Middle frontal gyrus (tissue), 1 donor: Measurements from ENCODE around the gene NOTCH2NLA.
"Not testable (repeated sequence)": the region's sequence is repeated elsewhere in the genome, so short reads cannot be mapped to it uniquely, and the experiment has no call there.

Experiments used
- DNase-seq: peaks from one replicate; pipeline ENCODE4 v3.0.0-alpha.2; 2015; ENCODE audit warnings: low spot score; ENCODE audit errors: extremely low spot score

Gene NOTCH2NLA

DNA sequence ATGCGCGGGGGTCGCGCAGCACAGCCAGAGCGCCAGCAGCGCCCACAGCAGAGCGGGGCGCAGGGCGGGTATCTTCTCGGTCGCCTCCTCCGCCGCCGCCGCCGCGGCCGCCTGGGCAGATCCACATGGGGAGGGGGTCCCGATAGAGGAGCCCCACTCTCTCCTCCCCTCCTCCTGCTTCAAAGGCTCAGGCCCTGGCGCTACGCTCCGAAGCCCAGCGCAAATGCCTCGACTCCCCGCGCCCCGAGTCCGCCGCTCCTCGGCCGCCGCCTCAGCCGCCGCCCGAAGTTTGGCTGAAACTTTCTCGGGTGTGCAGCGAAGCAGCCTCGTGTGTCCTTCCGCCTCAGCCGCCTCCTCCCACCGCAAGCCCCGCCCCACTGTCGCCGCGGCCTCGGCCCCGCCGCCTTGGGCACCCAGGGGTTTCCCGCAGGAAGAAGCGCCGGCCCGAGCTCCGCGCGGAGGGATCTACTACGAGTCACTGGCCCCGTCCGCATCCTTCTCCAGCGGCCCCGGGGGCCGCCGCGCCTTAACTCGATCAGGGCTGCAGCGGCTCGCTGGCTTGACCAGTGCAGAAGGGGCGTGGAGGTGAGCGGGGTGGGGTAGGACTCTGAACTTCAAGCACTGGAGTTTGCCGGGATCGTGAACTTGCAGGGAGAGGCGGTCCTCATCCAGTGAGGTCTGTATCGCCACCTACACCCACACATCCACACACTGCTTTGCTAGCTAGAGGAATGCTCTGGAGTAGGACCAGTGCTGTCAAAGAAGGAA lies at the start of gene NOTCH2NLA:
Gene NOTCH2NLA (minus strand): TSS at position 312 of the 768 bp plus-strand sequence. CDS start 39,684 bp downstream, outside the sequence.
- DNase-seq: not testable (repeated sequence)

DNA sequence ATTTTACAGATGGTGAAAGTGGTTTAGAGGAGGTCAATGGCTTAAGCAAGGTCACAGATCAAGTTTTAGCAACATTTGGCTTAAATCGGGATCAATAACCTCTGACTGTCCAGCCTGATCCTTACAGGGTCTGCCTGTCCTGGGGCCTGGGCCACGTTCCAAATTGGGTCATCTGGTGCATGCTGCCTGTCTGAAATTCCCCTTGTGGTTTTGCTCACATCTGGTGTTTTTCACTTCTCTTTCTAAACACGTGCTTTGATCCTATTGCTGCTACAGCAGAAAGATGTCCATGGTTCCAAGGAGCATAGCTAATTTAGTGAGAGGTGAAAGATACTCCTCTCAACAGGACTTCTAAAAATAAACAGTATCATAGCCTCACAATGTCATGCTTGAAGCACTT lies 49.5 kb upstream of the NOTCH2NLA start:
- DNase-seq: not testable (repeated sequence)

DNA sequence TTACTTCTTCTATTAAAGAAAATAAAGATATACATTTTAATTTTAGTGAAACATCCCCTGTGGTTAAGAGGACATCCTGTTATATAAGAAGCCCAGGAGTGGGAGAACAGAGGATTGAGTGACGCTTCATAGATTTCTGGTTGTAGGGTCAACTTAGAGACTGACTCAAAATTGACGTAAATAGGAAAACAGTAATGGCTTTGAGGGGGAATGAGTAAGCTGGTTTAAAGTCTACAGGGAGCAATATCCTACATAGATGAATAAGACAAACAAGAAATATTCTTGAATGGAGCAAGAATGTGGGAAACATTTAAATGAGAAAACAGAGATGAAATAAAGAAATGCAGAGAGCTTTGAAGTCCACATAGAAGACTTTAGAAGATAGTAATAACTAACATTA lies 48.3 kb upstream of the NOTCH2NLA start:
- DNase-seq: not testable (repeated sequence)

DNA sequence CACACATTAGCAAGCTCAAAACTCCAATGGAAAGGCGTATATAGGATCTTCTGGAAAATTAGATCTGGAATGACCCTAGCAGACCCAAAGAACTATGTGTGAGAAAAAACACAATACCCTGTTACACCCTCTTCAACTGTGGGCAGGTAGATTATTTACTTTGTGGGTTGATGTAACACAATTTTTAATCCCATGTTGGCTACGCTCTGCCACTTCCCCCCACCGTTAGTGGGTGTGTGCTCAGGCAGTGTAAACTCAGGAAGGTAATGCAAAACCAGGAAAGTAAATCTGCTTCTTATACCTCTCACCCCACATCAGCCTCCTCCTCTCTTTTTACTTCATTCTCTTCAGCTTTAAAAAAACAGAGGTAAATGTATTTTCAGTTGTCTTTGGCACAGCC lies 45.3 kb upstream of the NOTCH2NLA start:
- DNase-seq: not testable (repeated sequence)

DNA sequence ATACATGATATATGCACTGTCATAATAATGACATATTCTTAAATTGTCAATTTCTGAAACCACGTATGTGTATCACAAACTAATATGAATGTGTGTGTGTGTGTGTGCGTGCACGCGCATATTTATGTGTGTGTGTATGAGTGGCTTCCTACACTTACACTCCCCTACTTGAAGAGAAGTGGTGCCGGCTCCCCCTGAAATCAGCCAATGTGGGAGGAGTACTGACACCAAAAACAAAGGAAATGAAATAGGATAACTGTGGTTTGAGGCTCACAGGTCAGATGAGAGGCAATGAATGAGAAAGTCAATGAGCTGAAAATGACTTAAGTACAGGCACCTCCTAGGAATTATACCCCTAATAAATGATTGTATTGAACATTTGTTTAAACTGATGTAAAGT lies 44.4 kb upstream of the NOTCH2NLA start:
- not testable (repeated sequence) for DNase-seq

DNA sequence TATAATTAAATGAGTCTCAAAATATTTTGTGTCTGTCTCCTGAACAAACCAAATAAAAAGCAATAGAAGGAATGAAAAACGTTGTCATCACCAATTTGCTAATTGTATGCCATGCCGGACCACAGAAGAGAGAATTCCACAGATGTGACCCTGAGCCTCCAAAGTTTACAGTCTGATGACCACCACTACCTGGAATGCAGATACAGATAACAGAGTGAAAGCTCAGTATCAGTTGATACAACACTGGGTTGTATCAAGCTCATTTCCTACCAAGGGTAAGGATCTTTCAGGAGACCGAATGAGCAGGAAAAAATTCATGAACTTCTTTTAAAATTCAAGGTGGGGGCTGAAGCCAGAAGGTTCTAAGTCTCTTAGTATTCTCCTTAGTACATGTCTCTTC lies 43.9 kb upstream of the NOTCH2NLA start:
- DNase-seq: not testable (repeated sequence)

DNA sequence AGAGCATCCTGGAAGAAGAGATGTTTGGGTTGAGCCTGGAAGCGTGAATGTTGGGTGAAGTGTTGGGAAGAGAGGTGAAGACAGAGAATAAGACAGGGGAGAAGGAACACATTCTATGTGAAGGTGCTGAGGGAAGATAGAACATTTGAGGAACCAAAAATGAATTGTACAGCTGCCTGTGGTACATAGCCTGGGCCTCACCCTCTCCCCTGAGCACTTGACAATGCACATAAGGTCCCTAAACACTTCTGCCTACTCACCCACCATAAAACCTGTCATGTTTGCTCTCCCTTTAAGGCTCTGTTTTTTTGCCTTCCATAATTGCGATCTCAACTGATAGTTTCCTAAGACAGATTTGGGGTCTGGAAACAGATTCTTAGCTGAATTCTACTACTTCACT lies 43.2 kb upstream of the NOTCH2NLA start:
- DNase-seq: not testable (repeated sequence)

DNA sequence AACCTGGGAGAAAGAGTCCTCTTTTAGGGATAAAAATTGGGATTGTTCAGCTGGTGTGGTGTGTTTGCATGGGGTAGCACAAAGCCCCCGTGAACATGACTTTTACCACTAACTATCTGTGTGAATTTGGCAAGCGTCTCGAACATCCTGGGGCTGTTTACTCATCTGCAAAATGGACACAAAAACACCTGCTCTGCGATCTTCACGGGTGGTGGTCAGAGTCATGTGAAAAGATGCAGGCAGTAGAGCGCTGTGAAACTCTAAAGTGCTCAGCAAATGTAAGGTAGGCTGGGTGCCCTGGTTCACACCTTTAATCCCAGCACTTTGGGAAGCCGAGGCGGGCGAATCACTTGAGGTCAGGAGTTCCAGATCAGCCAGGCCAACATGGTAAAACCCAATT lies 41.3 kb upstream of the NOTCH2NLA start:
- DNase-seq: not testable (repeated sequence)

DNA sequence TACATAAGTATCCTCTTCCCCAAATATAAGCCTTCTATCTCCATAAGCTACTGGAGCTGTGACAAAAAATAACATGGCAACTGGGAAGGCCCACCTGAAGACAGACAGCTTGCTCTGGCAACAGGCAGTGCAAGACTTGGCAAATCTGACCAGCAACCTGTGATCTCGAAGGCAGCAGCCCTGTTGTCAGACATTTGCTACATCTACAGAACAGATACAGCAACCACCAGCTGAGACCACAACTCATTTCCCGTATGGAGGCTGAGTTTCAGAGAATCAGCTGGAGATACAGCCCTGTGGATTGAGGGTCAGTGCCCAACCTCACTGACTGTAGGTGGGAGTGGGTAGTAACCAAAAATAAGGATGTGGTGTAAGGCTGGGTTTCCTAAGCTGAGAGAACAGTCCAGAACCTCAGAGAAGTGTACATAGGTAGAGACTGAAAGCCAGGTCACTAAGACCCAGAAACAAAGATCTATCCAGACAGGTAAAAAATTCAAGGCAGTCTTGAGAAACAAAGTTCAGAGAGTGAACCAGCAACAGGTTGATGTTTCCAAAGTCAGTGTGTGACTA lies 37.4 kb upstream of the NOTCH2NLA start:
- DNase-seq: not testable (repeated sequence)

DNA sequence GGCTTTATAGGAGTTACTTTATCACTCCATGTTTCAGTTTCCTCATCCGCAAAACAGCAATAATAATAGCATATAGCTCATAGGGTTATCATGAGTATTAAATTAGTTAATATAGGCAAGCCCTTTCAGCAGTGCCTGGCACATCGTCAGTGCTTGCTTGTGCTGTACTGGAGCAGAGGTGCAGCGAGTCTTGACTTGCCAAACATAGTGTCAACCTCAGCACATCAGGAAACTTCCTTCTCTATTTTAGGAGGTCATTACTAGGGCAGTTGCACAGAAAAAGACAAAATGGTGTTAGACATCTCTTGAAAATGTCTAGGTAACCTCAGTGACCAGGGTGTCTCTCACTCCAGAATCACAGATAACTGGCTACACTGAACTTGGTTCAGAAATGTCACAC lies 35.9 kb upstream of the NOTCH2NLA start:
- DNase-seq: not testable (repeated sequence)

DNA sequence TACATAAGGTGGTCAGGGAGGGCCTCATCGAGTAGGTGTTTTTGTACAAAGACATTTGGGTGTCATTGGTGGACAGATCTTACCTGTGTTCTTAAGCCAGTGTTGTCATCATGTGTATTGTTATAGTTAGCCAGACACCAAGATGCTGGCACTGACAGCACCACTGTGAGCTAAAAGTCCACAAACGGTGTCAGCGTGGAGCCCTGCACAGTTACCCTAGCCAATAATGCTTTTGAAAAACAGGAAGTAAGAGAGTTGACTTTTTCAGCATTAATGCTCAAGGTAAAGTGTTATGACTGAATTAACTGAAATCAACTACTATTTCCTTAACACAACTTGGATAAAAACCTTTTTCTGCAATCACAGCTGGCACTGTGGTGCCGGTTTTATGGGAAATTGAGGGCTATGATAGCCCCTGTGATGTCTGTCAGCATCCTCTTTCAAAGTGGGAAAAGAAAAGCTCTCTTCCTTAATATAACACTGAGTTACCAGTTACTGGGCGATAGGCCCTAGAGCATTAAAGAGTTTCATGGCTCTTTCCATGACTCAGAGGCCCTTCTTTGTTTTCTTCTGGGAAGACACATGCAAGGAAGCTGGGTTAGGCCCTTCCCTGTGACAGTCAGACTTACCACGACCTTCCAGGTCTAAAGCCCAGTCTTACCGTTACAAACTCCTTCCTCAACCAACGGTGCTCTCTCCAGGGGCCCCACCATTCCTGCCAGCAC lies 31.3 kb upstream of the NOTCH2NLA start:
- DNase-seq: not testable (repeated sequence)

DNA sequence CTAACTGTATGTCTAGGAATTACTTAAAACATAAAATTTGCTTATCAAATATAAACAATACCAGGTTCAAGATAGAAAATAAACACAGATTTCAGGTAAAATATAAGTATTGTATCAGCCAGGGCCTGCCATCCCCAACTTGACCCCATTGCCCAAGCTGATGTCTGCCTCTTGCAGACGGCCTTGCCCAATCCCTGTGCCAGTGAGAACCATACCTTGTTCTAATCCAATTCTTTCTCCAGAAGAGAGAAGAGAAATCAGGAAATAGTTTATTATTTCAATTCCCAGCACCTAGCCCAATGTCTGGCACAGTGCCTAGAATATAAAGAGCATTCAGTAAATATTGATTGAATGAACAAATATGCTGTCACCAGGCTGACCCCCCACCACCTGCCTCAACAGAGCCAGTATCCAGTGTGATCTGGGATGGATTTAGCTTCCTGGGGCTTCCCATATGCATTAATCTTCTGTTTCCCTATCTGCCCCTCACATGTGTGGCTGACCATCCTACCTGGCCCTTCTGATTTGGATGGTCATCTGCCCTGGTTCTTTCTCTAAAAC lies 29.3 kb upstream of the NOTCH2NLA start:
- DNase-seq: not testable (repeated sequence)

DNA sequence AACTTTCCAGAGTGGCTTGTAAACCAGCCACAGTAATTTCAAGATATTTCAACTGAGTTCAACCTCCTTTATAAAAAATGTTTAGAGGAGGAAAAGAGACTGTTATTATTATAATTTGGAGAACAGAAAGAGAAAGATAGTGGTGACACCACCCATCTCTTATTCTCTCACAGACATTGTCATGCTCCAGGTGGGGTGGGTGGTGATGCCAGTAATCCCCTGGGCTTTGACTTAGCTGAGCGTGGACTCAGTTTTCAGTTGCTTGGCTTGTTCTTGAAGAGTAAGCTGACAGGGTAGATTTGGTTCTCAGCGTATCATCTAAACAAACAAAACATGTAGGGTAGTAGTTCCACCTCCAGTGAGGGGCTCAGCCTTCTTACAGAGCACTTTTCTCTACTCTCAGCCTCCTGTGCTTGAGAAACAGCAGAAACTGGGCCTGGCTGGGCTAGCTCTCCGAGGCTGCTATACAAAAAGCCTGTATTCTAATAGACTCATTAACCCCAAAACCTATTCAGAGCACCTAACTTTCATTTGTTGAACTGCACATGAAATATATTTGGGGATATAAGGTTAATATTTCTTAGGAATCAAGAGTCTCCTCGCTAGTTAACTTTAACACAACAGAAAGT lies 25.9 kb upstream of the NOTCH2NLA start:
- DNase-seq: not testable (repeated sequence)

DNA sequence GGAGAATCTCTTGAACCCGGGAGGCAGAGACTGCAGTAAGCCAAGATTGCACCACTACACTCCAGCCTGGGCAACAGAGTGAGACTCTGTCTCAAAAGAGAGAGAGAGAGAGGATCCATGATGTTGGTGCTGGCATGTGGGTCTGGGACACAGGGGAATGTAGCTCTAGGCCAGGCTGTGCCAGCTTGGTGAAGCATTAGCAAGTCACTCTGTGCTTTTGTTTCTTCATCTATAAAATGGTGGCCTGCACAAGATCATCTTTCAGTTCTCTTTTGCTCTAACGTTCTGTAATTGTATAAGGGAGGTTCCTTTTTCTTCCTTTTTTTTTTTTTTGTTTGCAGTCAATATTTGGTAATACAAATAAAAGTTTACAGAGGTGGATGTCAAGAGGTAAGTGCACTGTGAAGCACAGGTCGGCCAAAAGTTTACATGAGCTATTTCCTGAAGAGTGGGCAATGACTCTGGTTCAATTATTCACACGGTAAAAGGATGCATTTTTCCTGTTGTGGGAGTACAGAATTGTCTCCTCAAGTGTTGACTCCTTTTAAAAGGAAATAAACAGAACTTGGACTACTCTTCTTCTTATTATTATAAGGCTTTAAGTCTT lies 24.5 kb upstream of the NOTCH2NLA start:
- not testable (repeated sequence) for DNase-seq

DNA sequence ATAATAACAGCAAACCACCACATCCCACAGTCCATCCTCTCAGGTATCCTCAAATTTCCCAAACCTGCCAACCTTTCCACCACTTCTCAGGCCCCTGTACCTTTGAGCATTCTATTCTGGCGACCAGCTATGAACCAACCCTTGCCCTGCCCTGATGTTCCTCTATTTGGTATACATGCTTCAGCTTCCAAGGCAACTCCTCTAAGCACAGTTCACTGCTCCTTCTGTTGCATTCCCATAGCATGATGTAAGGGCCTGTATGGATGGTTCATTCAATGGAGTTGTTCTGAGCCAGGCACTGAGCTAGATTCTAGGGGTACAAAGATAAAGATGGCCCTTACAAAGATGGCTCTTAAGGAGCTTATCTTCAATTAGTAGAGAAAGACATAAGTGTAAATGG lies 22.7 kb upstream of the NOTCH2NLA start:
- DNase-seq: not testable (repeated sequence)

DNA sequence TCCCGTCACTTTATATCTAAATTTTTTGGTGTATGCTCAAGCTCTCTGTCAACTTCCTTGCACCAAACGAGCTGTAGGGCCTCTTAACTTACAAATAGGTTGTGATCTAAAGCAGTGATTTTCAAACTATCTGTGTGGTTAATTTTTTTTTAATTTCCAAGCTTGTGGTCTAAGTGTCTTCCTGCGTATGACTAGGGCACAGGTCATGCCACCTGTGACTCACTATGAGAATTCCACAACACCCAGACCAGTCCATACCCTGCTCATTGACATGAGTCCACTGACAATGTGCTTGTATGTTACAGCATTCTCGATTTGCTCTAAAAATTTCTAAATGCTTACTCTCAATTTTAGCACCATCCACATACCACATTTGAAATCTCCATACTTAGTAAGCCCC lies 19.8 kb upstream of the NOTCH2NLA start:
- DNase-seq: not testable (repeated sequence)

DNA sequence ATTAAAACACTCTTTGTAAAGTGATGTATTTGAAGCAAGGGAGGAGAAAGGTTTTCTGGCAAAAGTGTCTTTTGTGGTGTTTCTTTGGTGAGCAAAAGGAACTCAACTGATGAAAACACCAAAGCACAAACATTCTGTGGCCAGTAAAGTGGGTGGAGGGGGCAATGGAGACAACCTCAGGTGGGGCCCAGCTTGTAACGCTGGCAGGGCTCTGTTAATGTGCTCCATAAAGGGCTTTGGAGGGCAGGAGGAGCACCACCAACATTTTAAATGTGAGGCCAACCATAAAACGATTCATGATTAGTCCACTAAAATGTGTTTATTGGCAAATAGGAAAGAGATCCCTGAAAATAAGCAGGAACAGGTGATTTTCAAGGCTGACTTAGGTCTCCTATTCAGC lies 7.8 kb upstream of the NOTCH2NLA start:
- DNase-seq: not testable (repeated sequence)

DNA sequence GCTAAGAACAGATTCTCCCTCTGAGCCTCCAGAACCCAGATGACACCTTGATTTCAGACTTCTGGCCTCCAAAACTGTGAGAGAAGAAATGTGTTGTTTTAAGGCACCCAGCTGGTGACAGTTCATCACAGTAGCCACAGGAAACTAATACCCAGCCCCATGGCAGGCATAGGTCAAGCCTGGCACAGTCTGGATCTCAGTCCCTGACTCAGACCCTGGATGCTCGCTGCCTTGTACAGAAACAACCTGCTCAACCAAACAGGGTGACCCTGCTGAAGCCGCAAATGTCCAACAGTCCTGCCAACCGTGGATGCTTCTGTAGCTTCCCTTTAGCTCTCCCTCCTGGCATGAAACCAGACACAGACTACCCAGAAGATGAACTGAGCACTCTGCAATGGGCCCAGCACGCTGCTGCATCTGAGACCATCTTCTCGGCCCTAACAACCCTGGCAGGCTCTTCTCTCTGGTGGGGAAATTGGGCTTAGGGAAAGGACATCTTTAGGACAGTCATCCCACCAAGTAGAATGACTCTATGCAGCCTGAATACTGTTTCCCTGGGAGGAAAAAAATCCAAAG lies 7.3 kb upstream of the NOTCH2NLA start:
- not testable (repeated sequence) for DNase-seq

DNA sequence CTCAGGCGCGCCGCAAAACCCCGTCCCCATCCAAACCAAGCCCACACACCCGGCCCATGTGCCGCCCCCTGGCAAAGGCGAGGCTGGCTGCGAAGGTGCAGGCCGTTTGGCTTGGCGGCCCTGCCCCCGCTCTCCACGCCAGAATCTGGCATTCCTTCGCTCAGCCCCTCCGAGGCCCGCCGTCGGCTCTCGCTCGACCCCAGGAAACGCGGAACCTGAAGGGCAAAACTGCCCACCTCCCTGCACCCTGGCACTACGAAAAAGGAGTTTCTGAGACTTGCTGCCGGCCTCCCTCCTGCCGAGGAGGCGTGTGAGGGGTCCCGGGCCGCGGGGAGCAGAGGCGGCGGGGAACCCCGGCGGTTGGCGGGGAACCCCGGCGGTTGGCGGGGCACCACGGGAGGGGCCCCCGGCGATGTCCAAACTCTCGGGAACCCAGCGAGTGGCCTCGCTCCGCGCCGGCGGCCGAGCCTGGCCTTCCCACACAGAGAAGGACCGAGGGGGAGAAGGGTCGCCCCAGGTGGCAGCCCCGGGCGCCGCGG lies 608 bp downstream of the NOTCH2NLA start:
- not testable (repeated sequence) for DNase-seq

DNA sequence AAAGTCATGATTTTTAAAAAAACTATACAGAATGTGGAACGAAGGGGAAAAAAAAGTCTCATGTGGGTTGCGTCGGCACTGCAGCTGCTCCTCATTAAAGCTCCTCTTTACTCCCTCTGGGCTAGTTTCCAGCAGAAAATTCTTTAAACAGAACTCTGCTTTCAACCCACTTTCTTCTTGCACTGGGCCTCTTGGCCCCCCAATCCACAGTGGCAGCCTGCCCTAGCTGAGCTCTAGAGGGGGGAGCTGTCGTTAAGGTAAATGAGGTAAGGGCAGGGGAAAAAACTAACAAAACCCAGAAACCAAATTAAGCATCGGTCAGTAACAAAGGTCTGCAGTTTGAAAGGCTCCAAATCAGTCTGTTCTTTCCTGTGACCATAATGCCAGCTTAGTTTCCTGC lies 54.3 kb downstream of the NOTCH2NLA start:
- DNase-seq: not testable (repeated sequence)
